SK-N-SH (cell line): ENCODE measurements around the gene RORB. TPM values are rescaled to one million over a fixed set of nuclear protein-coding genes. Genes with fewer than 3 reads are reported as not detected.

ENCODE experiments used
- CTCF ChIA-PET: fragments of 300-600, 350-600 bp; formaldehyde crosslinking; extraction: SDS; loops from one replicate; lab custom pipeline; 2021; lab: Yijun Ruan, JAX
- POLR2A ChIA-PET: fragments of 350-600 bp; sonication (Branson Sonifier 250); formaldehyde crosslinking; extraction: SDS; loops from one replicate; lab custom pipeline; 2020; ENCODE audit warnings: antibody characterized with exemption, inconsistent platforms; lab: Yijun Ruan, JAX
- DNase-seq: peaks from one replicate; pipeline ENCODE4 v3.0.0; 2012
- H2AFZ ChIP-seq: fragments of 200-600 bp; sonication (generic); 2 replicates; pipeline ENCODE4 v1.8.1; 2016; ENCODE audit warnings: antibody characterized with exemption, mild to moderate bottlenecking, low read depth
- H3F3A ChIP-seq: fragments of 200-600 bp; sonication (generic); replicated peaks from 2 replicates; pipeline ENCODE3; 2016; ENCODE audit warnings: antibody characterized with exemption, mild to moderate bottlenecking; ENCODE audit not compliant: insufficient read depth
- H3K27ac ChIP-seq, 2 experiments: fragments of 200-500 bp in 1 of 2; fragments of 200-600 bp in 1 of 2; sonication (Bioruptor generic) in 1 of 2; sonication (generic), shearing (Covaris generic) in 1 of 2; 2 replicates each; pipeline versions ENCODE4 v1.5.1 to v1.6.1; 2014 to 2016; ENCODE audit warnings: low read depth in 2 of 2, inconsistent platforms in 1 of 2, low read length in 1 of 2, mild to moderate bottlenecking in 1 of 2, mixed read lengths in 1 of 2
- H3K27me3 ChIP-seq: fragments of 200-600 bp; sonication (generic), shearing (Covaris generic); 2 replicates; pipeline ENCODE4 v1.6.1; 2016; ENCODE audit warnings: mixed run types; ENCODE audit not compliant: insufficient read depth
- H3K36me3 ChIP-seq, 2 experiments: fragments of 200-500 bp in 1 of 2; fragments of 200-600 bp in 1 of 2; sonication (Bioruptor generic) in 1 of 2; sonication (generic) in 1 of 2; replicated peaks in 1 of 2; 2 replicates each; pipeline versions ENCODE3 to v1.5.1; 2014 to 2016; ENCODE audit warnings: low read length in 1 of 2, mild to moderate bottlenecking in 1 of 2; ENCODE audit not compliant: insufficient read depth in 2 of 2, control insufficient read depth in 1 of 2
- H3K4me1 ChIP-seq, 2 experiments: fragments of 200-500 bp in 1 of 2; fragments of 200-600 bp in 1 of 2; sonication (Bioruptor generic) in 1 of 2; sonication (generic), shearing (Covaris generic) in 1 of 2; 2 replicates each; pipeline versions ENCODE4 v1.5.1 to v1.6.1; 2014 to 2016; ENCODE audit warnings: low read depth in 1 of 2, low read length in 1 of 2, mixed run types in 1 of 2; ENCODE audit not compliant: insufficient read depth in 2 of 2, control insufficient read depth in 1 of 2
- H3K4me2 ChIP-seq: fragments of 200-600 bp; sonication (generic), shearing (Covaris generic); 2 replicates; pipeline ENCODE4 v1.6.1; 2017; ENCODE audit warnings: mixed run types
- H3K4me3 ChIP-seq, 2 experiments: fragments of 200-500 bp in 1 of 2; fragments of 200-600 bp in 1 of 2; sonication (Bioruptor generic) in 1 of 2; sonication (generic), shearing (Covaris generic) in 1 of 2; 2 replicates each; pipeline versions ENCODE4 v1.5.1 to v1.8.1; 2014 to 2016; ENCODE audit warnings: low read depth in 2 of 2, inconsistent platforms in 1 of 2, low read length in 1 of 2, mild to moderate bottlenecking in 1 of 2, mixed read lengths in 1 of 2, moderate library complexity in 1 of 2
- H3K79me2 ChIP-seq: fragments of 200-600 bp; sonication (generic); 2 replicates; pipeline ENCODE4 v1.8.1; 2017; ENCODE audit warnings: mild to moderate bottlenecking; ENCODE audit not compliant: insufficient read depth
- H3K9ac ChIP-seq: fragments of 200-600 bp; sonication (generic); 2 replicates; pipeline ENCODE4 v1.6.1; 2017; ENCODE audit warnings: mixed run types
- H3K9me2 ChIP-seq: fragments of 200-600 bp; sonication (generic); 2 replicates; pipeline ENCODE4 v1.6.1; 2017; ENCODE audit warnings: mixed run types
- H3K9me3 ChIP-seq: fragments of 200-600 bp; sonication (generic); 2 replicates; pipeline ENCODE4 v1.6.1; 2017; ENCODE audit warnings: mixed run types, mild to moderate bottlenecking, moderate library complexity
- H4K20me1 ChIP-seq: fragments of 200-600 bp; sonication (generic); 2 replicates; pipeline ENCODE4 v1.6.1; 2017; ENCODE audit warnings: mild to moderate bottlenecking, mixed run types; ENCODE audit not compliant: insufficient read depth
- CHD2 ChIP-seq: fragments of 150-350 bp; IDR thresholded peaks from 2 replicates; pipeline ENCODE4 v1.6.1; 2018; ENCODE audit warnings: low read length; ENCODE audit not compliant: partially characterized antibody
- CTCF ChIP-seq: fragments of 200-600 bp; sonication (generic); IDR thresholded peaks from 2 replicates; pipeline ENCODE4 v1.6.1; 2017; ENCODE audit warnings: antibody characterized with exemption, mild to moderate bottlenecking, moderate library complexity
- ELF1 ChIP-seq: IDR thresholded peaks from 2 replicates; pipeline ENCODE4 v1.4.0; 2012
- EZH2phosphoT487 ChIP-seq: fragments of 200-600 bp; sonication (generic); IDR thresholded peaks from 2 replicates; pipeline ENCODE4 v1.6.1; 2017; ENCODE audit warnings: low read depth, mixed run types, mild to moderate bottlenecking, antibody characterized with exemption, moderate library complexity, borderline replicate concordance
- FOXM1 ChIP-seq: IDR thresholded peaks from 2 replicates; pipeline ENCODE4 v1.4.0; 2012; ENCODE audit warnings: low read depth, mild to moderate bottlenecking
- GABPA ChIP-seq: IDR thresholded peaks from 2 replicates; pipeline ENCODE4 v1.4.0; 2012; ENCODE audit warnings: low read depth, mild to moderate bottlenecking
- MEF2A ChIP-seq: IDR thresholded peaks from 2 replicates; pipeline ENCODE4 v1.4.0; 2012; ENCODE audit warnings: low read depth, borderline replicate concordance
- PBX3 ChIP-seq: IDR thresholded peaks from 2 replicates; pipeline ENCODE4; 2012
- RXRA ChIP-seq: IDR thresholded peaks from 2 replicates; pipeline ENCODE4 v1.4.0; 2012; ENCODE audit warnings: low read depth, mild to moderate bottlenecking, borderline replicate concordance
- TAF1 ChIP-seq: IDR thresholded peaks from 2 replicates; pipeline ENCODE4 v1.6.1; 2012; ENCODE audit warnings: low read depth, mild to moderate bottlenecking, low read length, moderate library complexity, borderline replicate concordance
- USF2 ChIP-seq: fragments of 150-350 bp; IDR thresholded peaks from 2 replicates; pipeline ENCODE4 v1.6.1; 2017; ENCODE audit warnings: antibody characterized with exemption, low read length, low read depth, borderline replicate concordance
- WGBS: methylation state at CpG from one replicate; pipeline ENCODE4 v1.1.6; 2017; ENCODE audit warnings: low lambda C conversion rate; 5-methylcytosine and 5-hydroxymethylcytosine counted together
- polyA plus RNA-seq, 3 experiments: library from polyadenylated mRNA; depleted of rRNA; stranded (reverse); fragments of >200 nt; gene quantifications; 2 replicates each; pipeline ENCODE4 v1.2.3, GENCODE V29; 2012
- TF ChIP-seq, protein P1 (sequence below): IDR thresholded peaks from 2 replicates; pipeline ENCODE4 v1.6.1; 2012; ENCODE audit warnings: mild to moderate bottlenecking, low read depth, low read length, moderate library complexity

The RORB gene
- polyA plus RNA-seq, 1 of the 3 experiments (the other 2 are of a cell fraction): 0.13 TPM

DNA sequence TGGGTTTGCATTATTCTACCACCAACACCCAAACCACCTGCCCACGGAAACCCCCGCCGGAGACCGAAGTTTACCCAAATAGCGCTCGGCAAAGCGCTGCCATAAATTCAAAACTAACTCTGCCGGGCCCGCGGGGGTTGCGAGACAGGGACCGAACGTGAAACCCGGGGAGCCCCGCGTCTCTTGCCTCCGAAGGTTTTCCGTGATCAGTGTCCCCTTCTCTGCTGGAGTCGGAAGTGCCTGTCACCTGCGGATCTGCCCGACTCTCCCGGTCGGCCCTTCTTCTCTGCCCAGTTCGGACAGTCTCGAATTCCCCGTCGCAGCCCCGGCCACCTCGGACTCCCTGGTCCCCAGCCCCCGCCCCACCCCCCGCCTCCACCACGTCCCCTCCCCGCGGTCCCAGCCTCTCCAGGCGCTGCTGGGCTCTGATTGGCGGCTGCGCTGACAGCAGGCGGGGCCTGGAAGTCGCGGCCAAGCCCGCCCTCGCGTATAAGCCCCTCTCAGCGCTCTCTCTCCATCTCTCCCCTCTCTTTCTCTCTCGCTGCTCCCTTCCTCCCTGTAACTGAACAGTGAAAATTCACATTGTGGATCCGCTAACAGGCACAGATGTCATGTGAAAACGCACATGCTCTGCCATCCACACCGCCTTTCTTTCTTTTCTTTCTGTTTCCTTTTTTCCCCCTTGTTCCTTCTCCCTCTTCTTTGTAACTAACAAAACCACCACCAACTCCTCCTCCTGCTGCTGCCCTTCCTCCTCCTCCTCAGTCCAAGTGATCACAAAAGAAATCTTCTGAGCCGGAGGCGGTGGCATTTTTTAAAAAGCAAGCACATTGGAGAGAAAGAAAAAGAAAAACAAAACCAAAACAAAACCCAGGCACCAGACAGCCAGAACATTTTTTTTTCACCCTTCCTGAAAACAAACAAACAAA, at the start of gene RORB (continued):
- no peak for TF ChIP-seq RXRA

DNA sequence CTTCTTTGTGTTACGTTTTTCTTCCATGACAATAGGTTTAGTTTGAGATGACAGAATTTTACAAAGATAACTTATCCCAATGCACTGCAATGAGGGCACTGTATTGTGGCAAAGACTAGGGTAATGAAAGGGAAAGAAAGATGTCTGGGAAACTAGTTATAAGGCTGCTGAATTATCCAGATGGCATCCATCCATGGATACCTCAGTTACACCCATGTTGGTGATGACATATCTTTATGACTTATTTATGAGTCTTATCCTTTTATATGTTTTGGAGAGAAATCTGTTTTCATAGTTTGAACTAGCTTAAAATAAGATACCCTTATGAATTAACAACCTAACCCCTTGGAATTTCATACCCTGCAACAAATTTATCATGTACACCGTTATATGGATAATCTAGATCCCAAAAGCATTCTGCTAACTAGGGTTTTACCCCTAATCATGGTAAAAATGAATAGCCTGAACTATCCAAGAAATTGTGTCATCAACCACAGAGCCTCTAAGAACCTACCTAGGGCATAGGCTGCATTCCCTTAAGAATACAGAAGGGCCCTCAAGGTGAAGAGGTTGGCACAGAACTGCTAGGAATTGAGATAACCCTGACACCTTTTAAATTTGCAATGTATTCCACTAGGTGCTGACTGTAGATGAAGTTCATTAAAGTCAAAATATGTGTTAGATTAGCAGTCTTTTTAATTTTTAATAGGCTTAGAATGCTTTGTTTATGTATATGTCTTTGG, 49.5 kb upstream of the RORB start:
- POLR2A ChIA-PET: no interaction called here
- Histone ChIP-seq H3K27ac (no peak overlapping the region), H3K9ac (no peak overlapping the region), H3K4me3 (no peak overlapping the region), H3K27me3 (no peaks in the 10 kb centered on the region), H3K79me2 (no peaks in the 10 kb centered on the region), H3K36me3 (no peaks in the 10 kb centered on the region), H3K9me3 (no peaks in the 10 kb centered on the region), H3K4me1 (no peaks in the 10 kb centered on the region; a peak in 2 of 4 replicates), H3K9me2 (no peaks in the 10 kb centered on the region), H3F3A (no peaks in the 10 kb centered on the region), H2AFZ (no peak overlapping the region), H3K4me2 (no peak overlapping the region), H4K20me1 (no peaks in the 10 kb centered on the region)
- TF ChIP-seq CTCF (no peak), MEF2A (no peak), PBX3 (no peak), RXRA (no peak)
- WGBS: 24% methylated on average over 2 of the region's 2 CpGs
- no peak for DNase-seq
- CTCF ChIA-PET: no interaction called here

- Histone ChIP-seq H3K4me3 (no peak overlapping the region), H3K36me3 (no peaks in the 10 kb centered on the region), H3K9me3 (no peaks in the 10 kb centered on the region), H3K4me1 (no peaks in the 10 kb centered on the region; a peak in 2 of 4 replicates), H3K27me3 (no peaks in the 10 kb centered on the region), H3F3A (no peaks in the 10 kb centered on the region), H2AFZ (no peak overlapping the region), H3K27ac (no peak overlapping the region), H4K20me1 (no peaks in the 10 kb centered on the region), H3K9me2 (no peaks in the 10 kb centered on the region), H3K4me2 (no peak overlapping the region), H3K79me2 (no peaks in the 10 kb centered on the region), H3K9ac (no peak overlapping the region)
- ChIA-PET POLR2A (no interaction called here), CTCF (no interaction called here)
- DNase-seq: no peak
- 37% methylated on average over 2 of the region's 2 CpGs for WGBS
- TF ChIP-seq CHD2 (no peak), ELF1 (no peak), GABPA (no peak), PBX3 (no peak), TAF1 (no peak), EZH2phosphoT487 (no peak), FOXM1 (no peak), USF2 (no peak)
- TF ChIP-seq, protein P1, sequence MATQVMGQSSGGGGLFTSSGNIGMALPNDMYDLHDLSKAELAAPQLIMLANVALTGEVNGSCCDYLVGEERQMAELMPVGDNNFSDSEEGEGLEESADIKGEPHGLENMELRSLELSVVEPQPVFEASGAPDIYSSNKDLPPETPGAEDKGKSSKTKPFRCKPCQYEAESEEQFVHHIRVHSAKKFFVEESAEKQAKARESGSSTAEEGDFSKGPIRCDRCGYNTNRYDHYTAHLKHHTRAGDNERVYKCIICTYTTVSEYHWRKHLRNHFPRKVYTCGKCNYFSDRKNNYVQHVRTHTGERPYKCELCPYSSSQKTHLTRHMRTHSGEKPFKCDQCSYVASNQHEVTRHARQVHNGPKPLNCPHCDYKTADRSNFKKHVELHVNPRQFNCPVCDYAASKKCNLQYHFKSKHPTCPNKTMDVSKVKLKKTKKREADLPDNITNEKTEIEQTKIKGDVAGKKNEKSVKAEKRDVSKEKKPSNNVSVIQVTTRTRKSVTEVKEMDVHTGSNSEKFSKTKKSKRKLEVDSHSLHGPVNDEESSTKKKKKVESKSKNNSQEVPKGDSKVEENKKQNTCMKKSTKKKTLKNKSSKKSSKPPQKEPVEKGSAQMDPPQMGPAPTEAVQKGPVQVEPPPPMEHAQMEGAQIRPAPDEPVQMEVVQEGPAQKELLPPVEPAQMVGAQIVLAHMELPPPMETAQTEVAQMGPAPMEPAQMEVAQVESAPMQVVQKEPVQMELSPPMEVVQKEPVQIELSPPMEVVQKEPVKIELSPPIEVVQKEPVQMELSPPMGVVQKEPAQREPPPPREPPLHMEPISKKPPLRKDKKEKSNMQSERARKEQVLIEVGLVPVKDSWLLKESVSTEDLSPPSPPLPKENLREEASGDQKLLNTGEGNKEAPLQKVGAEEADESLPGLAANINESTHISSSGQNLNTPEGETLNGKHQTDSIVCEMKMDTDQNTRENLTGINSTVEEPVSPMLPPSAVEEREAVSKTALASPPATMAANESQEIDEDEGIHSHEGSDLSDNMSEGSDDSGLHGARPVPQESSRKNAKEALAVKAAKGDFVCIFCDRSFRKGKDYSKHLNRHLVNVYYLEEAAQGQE: no peak
These were observed 48.1 kb upstream of the RORB start for GRCh38 chr9:74449060-74449459.
